Hepatocyte (in vitro differentiated cells): ENCODE data around the gene HBA1. TPM values are rescaled to one million over a fixed set of nuclear protein-coding genes. Genes with fewer than 3 reads are reported as not detected.
"Not testable (repeated sequence)": the region's sequence is repeated elsewhere in the genome, so short reads cannot be mapped to it uniquely, and the experiment has no call there.

ENCODE experiments used
- DNase-seq: peaks from one replicate; pipeline ENCODE4 v3.0.0-alpha.2; 2016; ENCODE audit warnings: low spot score
- H2AFZ ChIP-seq: fragments of 200-600 bp; sonication (generic); 2 replicates; pipeline ENCODE4 v1.6.0; 2016; ENCODE audit warnings: antibody characterized with exemption, mild to moderate bottlenecking
- H3K27ac ChIP-seq: fragments of 200-600 bp; sonication (generic); 2 replicates; pipeline ENCODE4 v1.5.1; 2016; ENCODE audit warnings: mild to moderate bottlenecking
- H3K27me3 ChIP-seq: fragments of 200-600 bp; sonication (generic); 2 replicates; pipeline ENCODE4 v1.6.1; 2016
- H3K36me3 ChIP-seq: fragments of 200-600 bp; sonication (generic); replicated peaks from 2 replicates; pipeline ENCODE4 v1.5.1; 2016; ENCODE audit warnings: low read depth; ENCODE audit not compliant: insufficient read depth
- H3K4me1 ChIP-seq: fragments of 200-600 bp; sonication (generic); 2 replicates; pipeline ENCODE4 v1.5.1; 2016; ENCODE audit warnings: mild to moderate bottlenecking, moderate library complexity; ENCODE audit not compliant: insufficient read depth
- H3K4me2 ChIP-seq: fragments of 200-600 bp; sonication (generic); 2 replicates; pipeline ENCODE4 v1.6.0; 2016
- H3K4me3 ChIP-seq: fragments of 200-600 bp; sonication (generic); 2 replicates; pipeline ENCODE4 v1.5.1; 2016; ENCODE audit warnings: mild to moderate bottlenecking
- H3K79me2 ChIP-seq: fragments of 200-600 bp; sonication (generic); 2 replicates; pipeline ENCODE4 v1.6.0; 2017; ENCODE audit warnings: mild to moderate bottlenecking
- H3K9me2 ChIP-seq: fragments of 200-600 bp; sonication (generic); replicated peaks from 2 replicates; pipeline ENCODE4 v1.6.0; 2017; ENCODE audit warnings: mild to moderate bottlenecking; ENCODE audit not compliant: insufficient read depth
- H3K9me3 ChIP-seq: fragments of 200-600 bp; sonication (generic); 2 replicates; pipeline ENCODE4 v1.5.1; 2016; ENCODE audit warnings: low read depth, mild to moderate bottlenecking
- H4K20me1 ChIP-seq: fragments of 200-600 bp; sonication (generic); 2 replicates; pipeline ENCODE4 v1.6.0; 2016; ENCODE audit warnings: mild to moderate bottlenecking; ENCODE audit not compliant: insufficient read depth, poor library complexity, severe bottlenecking
- CTCF ChIP-seq: fragments of 200-600 bp; sonication (generic); IDR thresholded peaks from 2 replicates; pipeline ENCODE4 v1.5.1; 2016; ENCODE audit warnings: antibody characterized with exemption, mild to moderate bottlenecking; ENCODE audit not compliant: poor library complexity
- EZH2 ChIP-seq: fragments of 200-600 bp; sonication (generic); IDR thresholded peaks from 2 replicates; pipeline ENCODE4 v1.6.1; 2016; ENCODE audit warnings: antibody characterized with exemption, mild to moderate bottlenecking, borderline replicate concordance
- EZH2phosphoT487 ChIP-seq: fragments of 200-600 bp; sonication (generic); IDR thresholded peaks from one replicate; pipeline ENCODE4 v1.6.1; 2018; ENCODE audit warnings: antibody characterized with exemption, mild to moderate bottlenecking, low read depth, moderate library complexity; ENCODE audit not compliant: unreplicated experiment, severe bottlenecking
- WGBS: methylation state at CpG from one replicate; pipeline ENCODE4 v1.1.6; 2016; ENCODE audit warnings: low lambda C conversion rate; ENCODE audit errors: missing lambda C conversion rate; 5-methylcytosine and 5-hydroxymethylcytosine counted together
- polyA plus RNA-seq: library from polyadenylated mRNA; unstranded; fragments of >200 nt; fragmentation: Nextera tagmentation; extraction: Ambion mirVana; gene quantifications from 2 replicates; pipeline ENCODE4 v1.2.1, GENCODE V29; 2016
- total RNA-seq: library from RNA; depleted of rRNA; stranded (reverse); fragments of >200 nt; gene quantifications from 2 replicates; pipeline ENCODE4 v1.2.3, GENCODE V29; 2014

Gene HBA1
- total and polyA plus RNA-seq, 2 experiments from 2014 or later = not detected

DNA sequence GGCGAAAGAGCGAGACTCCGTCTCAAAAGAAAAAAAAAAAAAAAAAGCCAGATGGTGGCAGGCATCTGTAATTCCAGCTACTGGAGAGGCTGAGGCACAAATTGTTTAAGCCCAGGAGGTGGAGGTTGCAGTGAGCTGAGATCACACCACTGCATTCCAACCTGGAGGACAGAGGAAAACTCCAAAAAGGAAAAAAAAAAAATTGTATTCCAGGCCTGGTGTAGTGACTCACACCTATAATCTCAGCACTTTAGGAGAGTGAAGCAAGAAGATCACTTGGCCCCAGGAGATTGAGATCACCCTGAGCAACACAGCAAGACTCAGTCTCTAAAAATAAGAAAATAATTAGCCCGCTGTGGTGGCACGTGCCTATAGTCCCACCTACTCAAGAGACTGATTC lies 23.9 kb downstream of the HBA1 start:
- WGBS = 81% methylated on average over 5 of the region's 5 CpGs
- H3K27ac ChIP-seq = peak overlapping the region; percentile 51
- no peaks in the 10 kb centered on the region for H3K4me1 ChIP-seq
- TF ChIP-seq EZH2 (no peak), CTCF (no peak), EZH2phosphoT487 (no peak)
- H3K4me2 ChIP-seq = no peak overlapping the region
- DNase-seq = peak; percentile 46
- no peaks in the 10 kb centered on the region for H3K9me3 ChIP-seq
- H2AFZ ChIP-seq = no peak overlapping the region
- no peaks in the 10 kb centered on the region for H3K9me2 ChIP-seq
- peaks cover 5% of the 10 kb centered on the region for H4K20me1 ChIP-seq
- no peaks in the 10 kb centered on the region for H3K27me3 ChIP-seq
- H3K79me2 ChIP-seq = peaks cover 18% of the 10 kb centered on the region
- no peak overlapping the region for H3K4me3 ChIP-seq
- H3K36me3 ChIP-seq = peaks cover 2% of the 10 kb centered on the region

DNA sequence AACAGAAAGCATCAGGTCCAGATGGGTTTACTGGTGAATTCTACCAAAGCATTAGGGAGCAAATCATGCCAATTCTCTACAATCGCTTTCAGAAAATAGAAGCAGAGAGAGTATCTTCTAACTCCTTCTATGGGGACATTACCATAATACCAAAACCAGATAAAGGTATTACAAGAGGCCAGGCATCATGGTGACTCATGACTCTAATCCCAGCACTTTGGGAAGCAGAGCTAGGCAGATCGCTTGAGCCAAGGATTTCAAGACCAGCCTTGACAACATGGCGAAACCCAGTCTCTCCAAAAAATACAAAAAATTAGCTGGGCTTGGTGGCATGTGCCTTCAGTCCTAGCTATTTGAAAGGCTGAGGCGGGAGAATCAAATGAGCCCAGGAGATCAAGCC lies 26.8 kb downstream of the HBA1 start:
- Histone ChIP-seq H3K4me3 (no peak overlapping the region), H3K9me3 (no peaks in the 10 kb centered on the region), H2AFZ (no peak overlapping the region), H4K20me1 (peaks cover 14% of the 10 kb centered on the region), H3K27ac (no peak overlapping the region), H3K4me1 (no peaks in the 10 kb centered on the region), H3K79me2 (peaks cover 22% of the 10 kb centered on the region), H3K4me2 (no peak overlapping the region), H3K9me2 (no peaks in the 10 kb centered on the region), H3K36me3 (peaks cover 2% of the 10 kb centered on the region), H3K27me3 (no peaks in the 10 kb centered on the region)
- DNase-seq = no peak
- 91% methylated on average over 4 of the region's 4 CpGs for WGBS
- TF ChIP-seq EZH2 (no peak), EZH2phosphoT487 (no peak), CTCF (no peak)

DNA sequence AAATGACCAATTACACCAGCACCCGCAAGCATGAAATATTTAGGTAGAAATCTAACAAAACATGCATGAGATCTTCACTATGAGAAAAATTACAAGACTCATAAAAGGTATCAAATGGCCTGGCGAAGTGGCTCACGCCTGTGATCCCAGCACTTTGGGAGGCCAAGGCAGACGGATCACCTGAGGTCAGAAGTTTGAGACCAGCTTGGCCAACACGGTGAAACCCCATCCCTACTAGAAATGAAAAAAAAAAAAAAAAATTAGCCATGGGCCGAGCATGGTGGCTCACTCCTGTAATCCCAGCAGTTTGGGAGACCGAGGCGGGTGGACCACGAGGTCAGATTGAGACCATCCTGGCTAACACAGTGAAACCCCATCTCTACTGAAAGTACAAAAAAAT lies 27.6 kb downstream of the HBA1 start:
- not testable (repeated sequence) for H3K27me3 ChIP-seq

DNA sequence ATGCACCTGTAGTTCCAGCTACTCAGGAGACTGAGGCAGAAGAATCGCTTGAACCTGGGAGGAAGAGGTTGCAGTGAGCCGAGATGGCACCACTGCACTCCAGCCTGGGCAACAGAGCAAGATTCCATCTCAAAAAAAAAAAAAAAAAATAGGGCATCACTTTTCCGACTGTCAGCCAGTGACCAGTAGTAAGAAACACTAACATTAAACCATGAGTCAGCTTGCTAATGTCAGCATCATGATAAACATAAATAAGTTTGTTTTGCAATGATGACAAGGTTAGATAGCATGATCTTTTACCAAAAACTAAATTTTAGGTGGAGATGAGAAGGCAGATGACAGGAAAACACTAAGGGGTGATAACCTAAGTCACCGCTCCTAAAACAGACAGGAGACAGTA lies 32.9 kb downstream of the HBA1 start:
- DNase-seq, H3K27me3 ChIP-seq, H3K9me3 ChIP-seq, H3K4me3 ChIP-seq, H3K36me3 ChIP-seq, H3K9me2 ChIP-seq, H3K4me2 ChIP-seq, H3K27ac ChIP-seq, H3K4me1 ChIP-seq, H2AFZ ChIP-seq: not testable (repeated sequence)
- Histone ChIP-seq H3K79me2 (peaks cover 62% of the 10 kb centered on the region), H4K20me1 (peaks cover 65% of the 10 kb centered on the region)
- WGBS = 88% methylated on average over 4 of the region's 4 CpGs

More for the DNA sequence above, 27.6 kb downstream of the HBA1 start:
- peaks cover 28% of the 10 kb centered on the region for H3K79me2 ChIP-seq
- H3K9me3 ChIP-seq, H3K9me2 ChIP-seq, H2AFZ ChIP-seq, H3K4me2 ChIP-seq, H3K36me3 ChIP-seq, H3K4me1 ChIP-seq, DNase-seq, H3K27ac ChIP-seq, H3K4me3 ChIP-seq: not testable (repeated sequence)
- WGBS = 96% methylated on average over 9 of the region's 9 CpGs
- peaks cover 21% of the 10 kb centered on the region for H4K20me1 ChIP-seq

DNA sequence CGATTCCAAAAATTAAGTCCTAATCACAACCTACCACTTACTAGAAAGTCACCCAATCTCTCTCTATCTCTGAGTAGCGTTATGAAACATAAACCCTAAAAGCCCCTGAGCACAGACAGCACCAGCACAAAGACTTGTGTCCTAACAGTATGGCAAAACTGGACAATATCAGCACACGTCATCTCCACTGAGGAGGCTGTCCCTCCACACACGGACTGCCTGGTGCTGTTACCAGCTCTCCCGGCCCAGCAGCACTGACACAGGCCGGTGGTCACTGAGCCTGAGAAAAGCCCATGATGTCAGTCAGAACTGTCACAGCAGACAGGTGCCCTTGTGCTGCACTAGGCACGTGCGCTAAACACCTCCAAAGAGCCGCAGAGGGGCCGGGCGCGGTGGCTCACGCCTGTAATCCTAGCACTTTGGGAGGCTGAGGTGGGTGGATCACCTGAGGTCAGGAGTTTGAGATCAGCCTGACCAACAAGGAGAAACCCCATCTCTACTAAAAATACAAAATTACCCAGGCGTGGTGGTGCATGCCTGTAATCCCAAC lies 35.2 kb downstream of the HBA1 start:
- peaks cover 77% of the 10 kb centered on the region for H4K20me1 ChIP-seq
- not testable (repeated sequence) for H3K9me2 ChIP-seq, H3K4me3 ChIP-seq, H3K27ac ChIP-seq, H3K4me1 ChIP-seq, H3K36me3 ChIP-seq, H3K9me3 ChIP-seq, DNase-seq, H3K27me3 ChIP-seq, H2AFZ ChIP-seq, H3K4me2 ChIP-seq
- WGBS = 94% methylated on average over 14 of the region's 14 CpGs
- H3K79me2 ChIP-seq = peaks cover 82% of the 10 kb centered on the region
